Activated naive CD8-positive, alpha-beta T cell treated with anti-CD3 and anti-CD28 coated beads for 36 hours (primary cell): ENCODE data around the gene PGGHG. TPM values are rescaled to one million over a fixed set of nuclear protein-coding genes. Genes with fewer than 3 reads are reported as not detected.

Source experiments
- DNase-seq: peaks from one replicate; pipeline ENCODE4 v3.0.0; 2021
- H3K27ac Mint-ChIP-seq: one replicate; pipeline ENCODE4 v1.8.0; 2022; ENCODE audit warnings: mild to moderate bottlenecking, moderate library complexity, mixed read lengths
- H3K27me3 Mint-ChIP-seq: one replicate; pipeline ENCODE4 v1.8.0; 2022; ENCODE audit warnings: mild to moderate bottlenecking, mixed read lengths
- H3K36me3 Mint-ChIP-seq: one replicate; pipeline ENCODE4 v1.8.0; 2021; ENCODE audit warnings: mild to moderate bottlenecking, mixed read lengths
- H3K4me1 Mint-ChIP-seq: one replicate; pipeline ENCODE4 v1.8.0; 2021; ENCODE audit warnings: mixed read lengths
- H3K4me3 Mint-ChIP-seq: one replicate; pipeline ENCODE4 v1.8.0; 2022; ENCODE audit warnings: mild to moderate bottlenecking, moderate library complexity, mixed read lengths
- H3K9me3 Mint-ChIP-seq: one replicate; pipeline ENCODE4 v1.8.0; 2022; ENCODE audit warnings: mixed read lengths
- total RNA-seq, 2 experiments: library from RNA; stranded (reverse); gene quantifications; one replicate each; pipeline ENCODE4 v1.2.3, GENCODE V29; 2021

Gene PGGHG
- total RNA-seq, 2 experiments from 2014 or later = 206 to 209 TPM

- peak overlapping the region; percentile 98 for H3K27ac Mint-ChIP-seq
- H3K9me3 Mint-ChIP-seq = no peaks in the 10 kb centered on the region
- peaks cover 53% of the 10 kb centered on the region for H3K4me1 Mint-ChIP-seq
- peak overlapping the region; percentile 98 for H3K4me3 Mint-ChIP-seq
- DNase-seq = peak; percentile 67
- peaks cover 31% of the 10 kb centered on the region for H3K36me3 Mint-ChIP-seq
- H3K27me3 Mint-ChIP-seq = peaks cover 12% of the 10 kb centered on the region
Measured at GRCh38 chr11:287821-288477, 977 bp upstream of the PGGHG start.

GRCh38 chr11:289398-289711 lies 429 bp downstream of the PGGHG start:
- Mint-ChIP-seq H3K4me3 (peak overlapping the region; percentile 85), H3K27ac (peak overlapping the region; percentile 91), H3K36me3 (peaks cover 33% of the 10 kb centered on the region), H3K9me3 (no peaks in the 10 kb centered on the region), H3K27me3 (peaks cover 12% of the 10 kb centered on the region), H3K4me1 (peaks cover 49% of the 10 kb centered on the region)
- DNase-seq = peak; percentile 32

- Mint-ChIP-seq H3K9me3 (no peaks in the 10 kb centered on the region), H3K27me3 (peaks cover 12% of the 10 kb centered on the region), H3K4me3 (peak overlapping the region; percentile 85), H3K27ac (peak overlapping the region; percentile 91), H3K4me1 (peaks cover 47% of the 10 kb centered on the region), H3K36me3 (peaks cover 34% of the 10 kb centered on the region)
- peak; percentile 44 for DNase-seq
Measured at GRCh38 chr11:289712-290620, 1.0 kb downstream of the PGGHG start.

GRCh38 chr11:290621-291231 lies 1.8 kb downstream of the PGGHG start:
- H3K27ac Mint-ChIP-seq = peak overlapping the region; percentile 91

GRCh38 chr11:291281-292210 lies 2.6 kb downstream of the PGGHG start:
- H3K9me3 Mint-ChIP-seq = no peaks in the 10 kb centered on the region
- peaks cover 12% of the 10 kb centered on the region for H3K27me3 Mint-ChIP-seq
- H3K4me1 Mint-ChIP-seq = peaks cover 32% of the 10 kb centered on the region
- H3K27ac Mint-ChIP-seq = peak overlapping the region; percentile 91
- H3K4me3 Mint-ChIP-seq = peak overlapping the region; percentile 85
- peak; percentile 6 for DNase-seq
- H3K36me3 Mint-ChIP-seq = peaks cover 34% of the 10 kb centered on the region

More at GRCh38 chr11:290621-291231, 1.8 kb downstream of the PGGHG start:
- peak overlapping the region; percentile 85 for H3K4me3 Mint-ChIP-seq
- no peaks in the 10 kb centered on the region for H3K9me3 Mint-ChIP-seq
- H3K4me1 Mint-ChIP-seq = peaks cover 40% of the 10 kb centered on the region
- DNase-seq = peak; percentile 22
- peaks cover 12% of the 10 kb centered on the region for H3K27me3 Mint-ChIP-seq
- H3K36me3 Mint-ChIP-seq = peaks cover 34% of the 10 kb centered on the region

GRCh38 chr11:292211-293121 lies 3.5 kb downstream of the PGGHG start:
- peaks cover 31% of the 10 kb centered on the region for H3K4me1 Mint-ChIP-seq
- H3K4me3 Mint-ChIP-seq = peak overlapping the region; percentile 25
- peak overlapping the region; percentile 34 for H3K27ac Mint-ChIP-seq
- H3K36me3 Mint-ChIP-seq = peaks cover 34% of the 10 kb centered on the region
- peaks cover 9% of the 10 kb centered on the region for H3K27me3 Mint-ChIP-seq
- peak; percentile 2 for DNase-seq
- H3K9me3 Mint-ChIP-seq = no peaks in the 10 kb centered on the region

- Mint-ChIP-seq H3K36me3 (peaks cover 26% of the 10 kb centered on the region), H3K9me3 (no peaks in the 10 kb centered on the region), H3K27me3 (peaks cover 4% of the 10 kb centered on the region), H3K27ac (no peak overlapping the region), H3K4me1 (peaks cover 32% of the 10 kb centered on the region), H3K4me3 (no peak overlapping the region)
- no peak for DNase-seq
Measured at GRCh38 chr11:293271-293851, 4.4 kb downstream of the PGGHG start.

GRCh38 chr11:293852-294661 lies 5.1 kb downstream of the PGGHG start:
- Mint-ChIP-seq H3K4me3 (no peak overlapping the region), H3K36me3 (peaks cover 26% of the 10 kb centered on the region), H3K27ac (peak overlapping the region; percentile 54), H3K4me1 (peaks cover 36% of the 10 kb centered on the region), H3K9me3 (no peaks in the 10 kb centered on the region), H3K27me3 (peaks cover 4% of the 10 kb centered on the region)
- peak; percentile 2 for DNase-seq

GRCh38 chr11:294780-295179 lies 5.9 kb downstream of the PGGHG start:
- Mint-ChIP-seq H3K4me3 (no peak overlapping the region), H3K4me1 (peaks cover 36% of the 10 kb centered on the region), H3K27me3 (peaks cover 4% of the 10 kb centered on the region), H3K36me3 (peaks cover 21% of the 10 kb centered on the region), H3K27ac (no peak overlapping the region), H3K9me3 (no peaks in the 10 kb centered on the region)
- DNase-seq = peak; percentile 1

- DNase-seq = peak; percentile 16
- Mint-ChIP-seq H3K4me1 (peaks cover 39% of the 10 kb centered on the region), H3K36me3 (peaks cover 14% of the 10 kb centered on the region), H3K4me3 (no peak overlapping the region), H3K27me3 (peaks cover 10% of the 10 kb centered on the region), H3K9me3 (no peaks in the 10 kb centered on the region), H3K27ac (no peak overlapping the region)
Measured at GRCh38 chr11:295351-296170, 6.6 kb downstream of the PGGHG start.

GRCh38 chr11:296171-297050 lies 7.5 kb downstream of the PGGHG start:
- Mint-ChIP-seq H3K4me3 (no peak overlapping the region), H3K27ac (peak overlapping the region; percentile 89)
- peak; percentile 10 for DNase-seq

More at GRCh38 chr11:296171-297050, 7.5 kb downstream of the PGGHG start:
- H3K27me3 Mint-ChIP-seq = peaks cover 14% of the 10 kb centered on the region
- no peaks in the 10 kb centered on the region for H3K9me3 Mint-ChIP-seq
- peaks cover 38% of the 10 kb centered on the region for H3K4me1 Mint-ChIP-seq
- H3K36me3 Mint-ChIP-seq = peaks cover 9% of the 10 kb centered on the region
